Fibroblast of lung (primary cell): ENCODE measurements around the gene VPS13D.

Source experiments
- EZH2 ChIP-seq: IDR thresholded peaks from 2 replicates; pipeline ENCODE4 v1.5.1; 2012; ENCODE audit warnings: low read length, control low read depth, mild to moderate bottlenecking; ENCODE audit errors: missing control alignments
- TF ChIP-seq, protein P1 (sequence below), 2 donors: IDR thresholded peaks in 1 of 2; conservative IDR thresholded peaks in 1 of 2; 1 replicate in 1 of 2; 2 replicates in 1 of 2; pipeline ENCODE4 v1.5.1; 2011 to 2012; ENCODE audit warnings: low read length in 2 of 2, control low read depth in 1 of 2, inconsistent platforms in 1 of 2, low read depth in 1 of 2, mild to moderate bottlenecking in 1 of 2

DNA sequence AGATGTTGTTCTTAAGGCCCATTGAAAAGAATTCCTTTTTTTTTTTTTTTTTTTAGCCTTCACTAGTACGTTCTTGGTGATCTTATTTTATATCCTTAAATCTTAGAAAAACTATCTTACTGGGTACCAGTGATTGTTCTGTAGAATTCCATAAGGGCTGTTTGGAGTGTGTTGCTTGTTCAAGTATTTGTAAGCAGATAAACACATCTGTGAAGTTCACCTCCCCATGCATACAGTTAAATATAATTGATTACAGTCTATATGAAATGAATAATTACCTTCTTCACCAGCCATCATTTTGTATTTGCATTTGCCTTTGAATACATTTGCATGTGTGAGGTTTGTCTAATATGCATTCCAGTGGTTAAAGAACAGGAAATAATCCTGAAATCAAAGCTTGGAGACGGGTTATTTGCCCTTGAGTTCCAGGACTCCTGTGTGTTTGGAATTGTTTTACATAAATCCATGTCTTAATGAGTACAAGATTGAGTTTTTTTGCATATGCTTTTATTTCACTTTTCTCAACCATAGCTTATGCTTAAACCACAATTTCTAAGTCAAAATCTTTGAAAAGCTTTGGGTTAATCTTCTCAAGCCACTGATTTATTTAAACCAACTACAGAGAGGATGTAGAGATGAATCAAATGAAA, 73.1 kb downstream of the VPS13D start:
- TF ChIP-seq, protein P1, sequence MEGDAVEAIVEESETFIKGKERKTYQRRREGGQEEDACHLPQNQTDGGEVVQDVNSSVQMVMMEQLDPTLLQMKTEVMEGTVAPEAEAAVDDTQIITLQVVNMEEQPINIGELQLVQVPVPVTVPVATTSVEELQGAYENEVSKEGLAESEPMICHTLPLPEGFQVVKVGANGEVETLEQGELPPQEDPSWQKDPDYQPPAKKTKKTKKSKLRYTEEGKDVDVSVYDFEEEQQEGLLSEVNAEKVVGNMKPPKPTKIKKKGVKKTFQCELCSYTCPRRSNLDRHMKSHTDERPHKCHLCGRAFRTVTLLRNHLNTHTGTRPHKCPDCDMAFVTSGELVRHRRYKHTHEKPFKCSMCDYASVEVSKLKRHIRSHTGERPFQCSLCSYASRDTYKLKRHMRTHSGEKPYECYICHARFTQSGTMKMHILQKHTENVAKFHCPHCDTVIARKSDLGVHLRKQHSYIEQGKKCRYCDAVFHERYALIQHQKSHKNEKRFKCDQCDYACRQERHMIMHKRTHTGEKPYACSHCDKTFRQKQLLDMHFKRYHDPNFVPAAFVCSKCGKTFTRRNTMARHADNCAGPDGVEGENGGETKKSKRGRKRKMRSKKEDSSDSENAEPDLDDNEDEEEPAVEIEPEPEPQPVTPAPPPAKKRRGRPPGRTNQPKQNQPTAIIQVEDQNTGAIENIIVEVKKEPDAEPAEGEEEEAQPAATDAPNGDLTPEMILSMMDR (conservative IDR thresholded peaks at IDR 0.05 in 1 of 2, IDR thresholded peaks at IDR 0.05 in 1 of 2; ENCODE audit: low read depth in 1 of 2, low read length in 2 of 2) = no peak
- no peak for TF ChIP-seq EZH2
